Adrenal gland (tissue), 12 donors: Measurements from ENCODE around the gene CCDC91. TPM values are rescaled to one million over a fixed set of nuclear protein-coding genes. Genes with fewer than 3 reads are reported as not detected.

Source experiments
- DNase-seq, 7 donors: peaks; one replicate each; pipeline ENCODE4 v3.0.0-alpha.2; 2019 to 2020
- H3K27ac ChIP-seq, 5 donors: fragments of 200-600 bp; sonication (generic) in 4 of 5; 1 replicate in 3 of 5; 2 replicates in 2 of 5; pipeline versions ENCODE4 v1.5.1 to v1.8.0; 2016 to 2020; ENCODE audit warnings: mild to moderate bottlenecking in 1 of 5
- H3K27me3 ChIP-seq: fragments of 200-600 bp; 2 replicates; pipeline ENCODE4 v1.8.0; 2021
- H3K36me3 ChIP-seq, 2 donors: fragments of 200-600 bp; replicated peaks in 1 of 2; 1 replicate in 1 of 2; 2 replicates in 1 of 2; pipeline versions ENCODE4 v1.5.1 to v1.8.0; 2018 to 2022
- H3K4me1 ChIP-seq, 2 donors: fragments of 200-600 bp; replicated peaks in 1 of 2; 1 replicate in 1 of 2; 2 replicates in 1 of 2; pipeline versions ENCODE4 v1.5.1 to v1.8.0; 2018 to 2021
- H3K4me3 ChIP-seq, 4 donors: fragments of 200-600 bp; sonication (generic) in 3 of 4; one replicate each; pipeline ENCODE4 v1.5.1; 2016 to 2018
- H3K9me3 ChIP-seq, 3 donors: fragments of 200-600 bp; sonication (generic) in 1 of 3; replicated peaks in 1 of 3; 1 replicate in 2 of 3; 2 replicates in 1 of 3; pipeline versions ENCODE4 v1.5.1 to v1.8.0; 2016 to 2021
- POLR2A ChIP-seq, 2 donors: fragments of 450-650 bp; IDR thresholded peaks; one replicate each; pipeline ENCODE4 v1.6.1; 2017; ENCODE audit warnings: antibody characterized with exemption in 2 of 2, mild to moderate bottlenecking in 2 of 2, moderate library complexity in 1 of 2
- WGBS, 4 donors: extraction: QIAGEN DNeasy Blood & Tissue Kit in 2 of 4; methylation state at CpG; one replicate each; pipeline versions ENCODE4 v1.1.5 to v1.1.7; 2013 to 2017; 5-methylcytosine and 5-hydroxymethylcytosine counted together
- intact Hi-C, 2 donors: fragments of 100-400 bp; cut with DNase I; formaldehyde crosslinking; loops; one replicate each; pipeline versions ENCODE4 v1.14.1 to v1.15.0; 2022 to 2023
- polyA plus RNA-seq, 3 donors: library from polyadenylated mRNA; stranded (reverse); fragments of 200-250 nt in 2 of 3; fragments of 350-450 nt in 1 of 3; fragmentation: Illumina TruSeq in 1 of 3; extraction: RNeasy Lipid Tissue Mini Kit (QIAGEN cat#74804) in 1 of 3; gene quantifications; one replicate each; pipeline ENCODE4 v1.2.3, GENCODE V29; 2013 to 2014
- total RNA-seq, 9 donors: library from RNA; depleted of rRNA in 4 of 9; stranded (reverse); fragments of >200 nt in 4 of 9; fragments of 120-200 nt in 1 of 9; fragmentation: NEBNext Ultra II Directional in 1 of 9; extraction: Animal tissue kit (Norgen Biotek cat#: 25700) in 1 of 9; gene quantifications; one replicate each; pipeline versions ENCODE4 v1.1.0 to v1.2.4, GENCODE V29; 2013 to 2023
- TF ChIP-seq, protein P1 (sequence below), 6 experiments: fragments of 450-650 bp in 4 of 6; fragments of 200-600 bp in 2 of 6; sonication (generic) in 1 of 6; IDR thresholded peaks; 1 replicate in 5 of 6; 2 replicates in 1 of 6; pipeline versions ENCODE4 v1.5.1 to v1.8.0; 2016 to 2021; ENCODE audit warnings: antibody characterized with exemption in 6 of 6, mild to moderate bottlenecking in 2 of 6, moderate library complexity in 1 of 6
- donor health status: healthy with polysubstance abuse.
- donor health status: Bipolar disorder and iron deficiency.
- donor health status: DM: yes; HTN: yes; CAD: no.
- donor health status: DM: no; HTN: no; CAD: no.
- donor health status: DM: no; HTN: no; CAD: no.
- donor health status: DM: yes; HTN: yes; CAD: no.

CCDC91 gene
- total and polyA plus RNA-seq, 12 donors, result 9.1 to 56.7 (median 33.1) TPM

DNA sequence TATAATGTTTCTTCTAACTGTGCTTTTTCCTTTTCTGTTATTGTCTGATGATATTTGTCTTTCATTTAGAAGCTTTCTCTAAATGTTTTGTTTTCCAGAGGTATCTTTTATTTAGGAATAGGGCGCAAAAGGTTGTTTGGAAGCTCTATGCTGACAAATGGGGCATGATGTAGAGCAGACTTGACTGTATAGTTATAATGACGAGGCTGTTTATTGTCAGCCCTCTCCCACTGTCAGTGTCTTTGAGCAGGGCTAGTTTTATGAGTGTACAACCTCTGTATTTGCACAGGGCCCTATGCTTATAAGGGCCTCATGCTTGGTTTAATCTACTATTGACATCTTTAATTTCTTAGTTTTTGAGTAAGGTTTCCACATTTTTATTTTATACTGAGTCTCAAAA is 158.9 kb downstream of the CCDC91 start:
- Histone ChIP-seq H3K27me3 (no peaks in the 10 kb centered on the region), H3K9me3 (no peaks in the 10 kb centered on the region), H3K4me3 (no peak overlapping the region), H3K4me1 (peaks cover 4 to 7% of the 10 kb centered on the region in 2 donors), H3K36me3 (no peaks in the 10 kb centered on the region), H3K27ac (no peak overlapping the region)
- TF ChIP-seq POLR2A (IDR thresholded peaks at IDR 0.05), result no peak
- TF ChIP-seq, protein P1, sequence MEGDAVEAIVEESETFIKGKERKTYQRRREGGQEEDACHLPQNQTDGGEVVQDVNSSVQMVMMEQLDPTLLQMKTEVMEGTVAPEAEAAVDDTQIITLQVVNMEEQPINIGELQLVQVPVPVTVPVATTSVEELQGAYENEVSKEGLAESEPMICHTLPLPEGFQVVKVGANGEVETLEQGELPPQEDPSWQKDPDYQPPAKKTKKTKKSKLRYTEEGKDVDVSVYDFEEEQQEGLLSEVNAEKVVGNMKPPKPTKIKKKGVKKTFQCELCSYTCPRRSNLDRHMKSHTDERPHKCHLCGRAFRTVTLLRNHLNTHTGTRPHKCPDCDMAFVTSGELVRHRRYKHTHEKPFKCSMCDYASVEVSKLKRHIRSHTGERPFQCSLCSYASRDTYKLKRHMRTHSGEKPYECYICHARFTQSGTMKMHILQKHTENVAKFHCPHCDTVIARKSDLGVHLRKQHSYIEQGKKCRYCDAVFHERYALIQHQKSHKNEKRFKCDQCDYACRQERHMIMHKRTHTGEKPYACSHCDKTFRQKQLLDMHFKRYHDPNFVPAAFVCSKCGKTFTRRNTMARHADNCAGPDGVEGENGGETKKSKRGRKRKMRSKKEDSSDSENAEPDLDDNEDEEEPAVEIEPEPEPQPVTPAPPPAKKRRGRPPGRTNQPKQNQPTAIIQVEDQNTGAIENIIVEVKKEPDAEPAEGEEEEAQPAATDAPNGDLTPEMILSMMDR (IDR thresholded peaks at IDR 0.05), result no peak
- intact Hi-C loops, result no loop called here
- WGBS, 4 donors, result 95 to 100% (median 98%) methylated on average over 2 of the region's 2 CpGs
- no peak for DNase-seq

DNA sequence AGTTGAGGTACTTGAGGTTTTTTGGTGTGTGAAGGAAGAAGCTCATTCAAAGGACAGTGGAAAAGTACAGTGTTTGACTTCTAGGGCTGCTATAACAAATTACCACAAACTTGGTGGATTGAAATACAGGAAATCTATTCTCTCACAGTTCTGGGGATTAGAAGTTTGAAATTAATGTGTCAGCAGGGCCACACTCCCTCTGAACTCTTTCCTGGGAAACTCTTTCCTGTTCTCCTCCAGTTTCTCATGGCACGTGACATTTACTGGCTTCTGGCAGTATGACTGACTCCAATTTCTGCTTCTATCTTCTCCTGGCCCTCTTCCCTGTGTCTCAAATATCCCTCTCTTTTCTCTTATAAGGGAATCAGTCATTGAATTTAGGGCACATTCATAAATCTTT is 160.2 kb downstream of the CCDC91 start:
- intact Hi-C loops, result no loop called here
- H3K27ac ChIP-seq, result no peak overlapping the region
- H3K4me3 ChIP-seq, result no peak overlapping the region

DNA sequence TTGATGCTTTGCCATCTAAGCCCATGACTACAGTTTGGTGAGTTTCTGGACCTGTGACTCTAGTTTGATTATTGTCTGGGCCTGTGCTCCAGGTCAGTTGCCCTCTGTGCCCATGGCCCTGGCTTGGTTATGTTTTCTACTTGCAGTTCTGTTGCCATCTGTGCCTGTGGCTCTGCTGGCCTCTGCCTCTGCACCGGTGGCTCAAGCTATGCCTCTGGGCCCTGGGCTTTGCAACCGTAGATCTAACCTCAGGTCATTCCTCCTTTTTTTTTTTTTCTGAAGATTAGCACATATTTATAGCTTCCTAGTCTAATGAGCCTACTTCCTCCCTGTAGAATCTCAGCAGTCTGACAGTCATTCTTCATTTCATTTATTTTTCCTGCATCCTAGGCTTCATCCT is 161.2 kb downstream of the CCDC91 start:
- Histone ChIP-seq H3K27me3 (no peaks in the 10 kb centered on the region), H3K9me3 (no peaks in the 10 kb centered on the region), H3K27ac (no peak overlapping the region), H3K4me3 (no peak overlapping the region), H3K36me3 (no peaks in the 10 kb centered on the region), H3K4me1 (peaks cover 4 to 7% of the 10 kb centered on the region in 2 donors)
- TF ChIP-seq, protein P1 (IDR thresholded peaks at IDR 0.05), result no peak
- TF ChIP-seq POLR2A (IDR thresholded peaks at IDR 0.05), result no peak
- WGBS, 4 donors, result 70 to 90% (median 83%) methylated on average over 2 of the region's 2 CpGs
- no peak for DNase-seq
- intact Hi-C loops, result no loop called here

More for the DNA sequence above, 160.2 kb downstream of the CCDC91 start:
- Histone ChIP-seq H3K4me1 (peaks cover 4 to 7% of the 10 kb centered on the region in 2 donors), H3K36me3 (no peaks in the 10 kb centered on the region), H3K27me3 (no peaks in the 10 kb centered on the region), H3K9me3 (no peaks in the 10 kb centered on the region)
- WGBS, 4 donors, result 48 to 89% (median 55%) methylated on average over 1 of the region's 1 CpG
- TF ChIP-seq POLR2A (IDR thresholded peaks at IDR 0.05), result no peak
- TF ChIP-seq, protein P1 (IDR thresholded peaks at IDR 0.05), result no peak
- DNase-seq, result no peak

DNA sequence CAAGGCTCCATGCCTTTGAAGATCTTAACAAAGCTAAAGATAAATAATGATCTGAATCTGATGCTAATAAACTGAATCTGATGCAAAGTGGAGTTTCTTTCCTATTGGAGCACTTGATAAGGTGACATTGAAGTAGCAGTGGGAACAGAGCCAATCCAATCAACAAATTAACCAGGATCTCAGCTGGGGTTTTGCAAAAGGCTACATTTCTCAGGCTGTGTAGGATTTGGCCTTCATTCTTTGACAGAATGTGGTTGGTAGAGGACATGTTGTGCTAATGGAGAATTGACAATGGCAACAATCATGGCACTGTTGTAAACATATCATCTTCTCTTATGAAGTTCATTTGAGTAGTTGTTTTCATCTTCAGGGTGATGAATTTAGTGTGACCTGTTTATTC is 164.9 kb downstream of the CCDC91 start:
- no peak overlapping the region for H3K27ac ChIP-seq
- intact Hi-C loops, result no loop called here
- H3K27me3 ChIP-seq, result no peaks in the 10 kb centered on the region
- no peaks in the 10 kb centered on the region for H3K9me3 ChIP-seq
- no peak overlapping the region for H3K4me3 ChIP-seq
- no peak for DNase-seq
- TF ChIP-seq, protein P1 (IDR thresholded peaks at IDR 0.05), result no peak
- no peak for TF ChIP-seq POLR2A (IDR thresholded peaks at IDR 0.05)
- no peaks in the 10 kb centered on the region for H3K36me3 ChIP-seq
- H3K4me1 ChIP-seq, result peaks cover 0 to 3% of the 10 kb centered on the region in 2 donors
